COR-L47 (cell line): Measurements from ENCODE around the gene ZDHHC14.

Experiments
- DNase-seq: peaks from one replicate; lab custom pipeline; 2025; lab: John Stamatoyannopoulos, UW

Gene ZDHHC14

DNA sequence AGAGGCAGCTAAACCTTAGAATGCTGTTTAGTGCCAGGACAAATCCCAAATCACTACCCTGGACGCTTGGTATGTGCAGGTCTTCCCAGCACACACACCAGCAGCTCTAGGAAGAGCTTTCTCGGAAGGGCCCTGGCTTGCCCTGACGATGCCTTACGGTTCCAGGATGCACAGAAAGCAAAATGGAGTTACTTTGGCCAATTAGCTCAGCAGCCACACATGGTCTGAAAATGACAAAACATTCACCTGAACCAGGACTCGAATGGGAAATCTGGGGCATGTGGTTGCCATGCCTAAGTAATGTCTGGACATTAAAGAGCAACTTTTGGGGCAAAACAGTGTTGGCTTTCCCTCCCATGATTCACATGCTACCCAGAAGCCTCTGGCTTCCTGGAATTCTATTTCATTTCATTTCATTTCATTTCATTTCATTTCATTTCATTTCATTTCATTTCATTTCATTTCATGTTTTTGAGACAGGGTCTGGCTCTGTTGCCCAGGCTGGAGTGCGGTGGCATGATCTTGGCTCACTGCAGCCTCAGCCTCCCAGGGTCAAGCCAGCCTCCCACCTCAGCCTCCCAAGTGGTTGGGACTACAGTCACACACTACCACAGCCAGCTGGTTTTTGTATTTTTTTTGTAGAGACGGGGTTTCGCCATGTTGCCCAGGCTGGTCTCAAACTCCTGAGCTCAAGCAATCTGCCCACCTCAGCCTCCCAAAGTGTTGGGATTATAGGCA, 153.3 kb downstream of the ZDHHC14 start:
- no peak for DNase-seq

- no peak for DNase-seq
These were observed 154.0 kb downstream of the ZDHHC14 start for GRCh38 chr6:157534977-157535339.

- no peak for DNase-seq
These were observed 154.6 kb downstream of the ZDHHC14 start for GRCh38 chr6:157535340-157536222.

- no peak for DNase-seq
These were observed 155.2 kb downstream of the ZDHHC14 start for GRCh38 chr6:157536223-157536545.

DNA sequence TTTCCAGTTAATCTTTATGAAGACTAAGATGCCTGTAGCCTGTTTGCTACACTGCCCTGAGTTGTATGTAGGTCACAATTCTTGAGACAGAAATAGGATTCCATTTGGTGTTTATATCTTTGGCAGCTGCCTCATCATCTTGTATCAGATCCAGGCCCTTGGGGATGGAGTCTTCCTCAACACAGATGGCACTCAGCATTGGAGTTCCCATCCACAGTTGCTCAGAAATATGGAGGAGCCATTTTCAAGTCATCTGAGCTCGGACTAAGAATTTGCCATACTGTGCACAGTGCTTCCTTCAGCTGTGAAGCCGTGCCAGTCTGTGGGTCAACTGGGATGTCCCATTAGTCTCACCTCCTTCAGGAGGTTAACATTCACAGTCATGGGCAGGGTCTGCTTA, 156.6 kb downstream of the ZDHHC14 start:
- DNase-seq = no peak

DNA sequence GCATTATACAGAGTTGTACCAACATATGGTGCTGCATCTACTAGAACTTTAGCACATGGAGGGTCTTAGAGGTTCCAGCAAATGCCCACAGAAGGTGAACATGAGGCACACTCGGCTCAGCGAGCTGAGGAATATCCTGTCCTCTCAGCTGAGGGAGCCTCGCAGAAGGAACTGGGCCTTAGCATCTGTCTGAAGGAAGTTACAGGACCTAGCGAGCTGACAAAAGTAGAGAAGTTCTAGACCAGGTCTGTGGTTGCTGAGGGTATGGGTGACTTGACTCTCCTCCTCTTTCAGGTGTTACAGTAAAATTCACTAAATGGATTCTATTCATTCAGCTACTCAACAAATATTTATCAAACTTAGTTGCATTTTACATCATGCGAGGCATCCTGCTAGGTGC, 157.2 kb downstream of the ZDHHC14 start:
- DNase-seq = no peak

DNA sequence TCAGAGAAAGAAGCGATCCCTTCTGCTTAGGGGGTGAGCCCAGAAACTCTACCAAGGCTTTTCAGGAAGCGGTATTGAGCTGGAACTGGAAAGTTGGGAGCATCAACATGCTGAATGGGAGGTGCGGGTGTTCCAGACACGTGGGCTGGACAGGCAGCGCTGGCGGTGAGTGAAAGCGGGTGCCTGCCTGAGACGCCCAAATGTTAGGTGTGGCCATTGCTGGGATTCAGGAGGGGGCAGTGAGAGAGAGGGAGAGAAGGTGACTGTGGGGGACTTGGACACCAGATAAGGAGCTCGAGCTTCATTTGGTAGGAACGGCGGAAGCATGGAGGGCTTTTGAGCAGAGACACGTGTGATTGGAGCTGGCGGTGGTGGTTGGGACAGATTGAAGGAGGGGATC, 157.7 kb downstream of the ZDHHC14 start:
- no peak for DNase-seq

- no peak for DNase-seq
These were observed 158.4 kb downstream of the ZDHHC14 start for GRCh38 chr6:157539421-157539822.

DNA sequence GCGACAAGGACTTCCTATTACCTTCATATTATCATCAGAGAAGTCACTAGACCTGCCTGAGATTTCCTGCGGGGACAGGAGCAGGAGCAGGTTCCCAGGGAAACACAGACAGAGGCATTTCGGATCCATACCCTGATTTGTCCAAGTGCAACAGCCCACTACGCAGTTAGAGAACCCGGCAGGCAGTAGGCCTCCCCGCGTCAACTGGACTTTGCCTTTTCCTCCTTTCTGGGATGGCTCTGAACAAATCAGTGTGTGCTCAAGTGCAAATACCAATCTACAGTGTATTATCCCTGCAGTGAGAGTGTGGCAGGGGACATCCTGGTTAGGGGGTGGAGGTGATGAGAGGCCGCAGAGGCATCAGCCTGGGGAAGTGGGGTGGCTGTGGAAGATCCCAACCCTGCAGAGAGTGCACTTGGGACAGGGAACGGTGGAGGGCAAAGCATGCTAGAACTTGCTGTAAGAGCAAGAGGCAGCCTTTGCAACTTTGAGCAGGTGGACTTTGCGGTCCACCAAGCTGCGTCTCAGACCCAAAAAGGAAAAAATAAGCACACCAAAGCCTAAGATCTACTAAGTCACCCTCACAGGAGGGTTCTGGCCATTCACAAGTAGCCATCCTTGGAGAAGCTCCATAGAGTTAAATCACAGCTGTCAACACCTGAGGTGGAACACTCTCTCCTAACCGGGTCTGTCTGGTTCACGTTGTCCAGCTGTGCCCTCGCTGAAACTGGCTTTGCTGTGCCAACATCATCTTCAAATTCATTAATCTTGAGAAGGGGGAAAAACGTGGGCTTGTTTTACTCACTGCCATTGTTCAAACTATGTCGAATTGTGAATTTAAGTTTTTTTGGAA, 159.1 kb downstream of the ZDHHC14 start:
- DNase-seq = no peak

DNA sequence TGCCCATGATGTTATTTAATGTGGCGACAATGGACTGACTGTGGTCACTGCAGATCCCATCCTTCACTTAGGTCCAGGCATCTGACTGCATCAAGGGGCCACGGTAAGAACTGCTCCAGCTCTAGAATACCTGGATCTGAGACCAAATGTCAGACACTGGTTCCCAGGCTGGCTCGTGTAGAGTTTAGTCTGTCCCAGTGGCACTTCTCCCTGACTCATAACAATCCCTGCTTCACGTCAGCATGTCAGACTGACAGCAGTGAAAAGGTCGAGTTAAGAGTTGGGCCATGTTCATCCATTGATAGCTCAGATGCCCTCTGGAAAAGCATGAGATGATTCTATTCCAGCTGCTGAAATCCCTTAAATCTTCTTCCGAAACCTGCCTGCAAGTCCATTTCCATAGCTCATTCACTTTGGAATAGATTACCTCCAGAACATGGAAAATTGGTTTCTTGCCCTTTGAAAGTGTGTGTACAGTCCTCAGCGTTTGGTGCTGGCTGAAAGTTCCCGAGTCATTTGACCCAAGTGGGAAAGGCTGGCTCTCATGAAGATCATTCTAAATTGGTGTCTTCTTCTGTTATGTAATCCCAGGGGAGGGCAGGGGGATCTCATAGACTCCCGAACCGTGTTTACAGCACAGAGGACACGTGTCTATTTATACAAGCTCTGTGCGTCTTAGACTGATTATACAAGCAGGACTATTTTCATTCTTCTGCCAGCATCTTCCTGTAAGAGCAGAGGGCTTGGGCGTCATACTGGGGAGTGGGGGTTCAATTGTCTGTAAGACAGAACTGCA, 160.8 kb downstream of the ZDHHC14 start:
- no peak for DNase-seq

DNA sequence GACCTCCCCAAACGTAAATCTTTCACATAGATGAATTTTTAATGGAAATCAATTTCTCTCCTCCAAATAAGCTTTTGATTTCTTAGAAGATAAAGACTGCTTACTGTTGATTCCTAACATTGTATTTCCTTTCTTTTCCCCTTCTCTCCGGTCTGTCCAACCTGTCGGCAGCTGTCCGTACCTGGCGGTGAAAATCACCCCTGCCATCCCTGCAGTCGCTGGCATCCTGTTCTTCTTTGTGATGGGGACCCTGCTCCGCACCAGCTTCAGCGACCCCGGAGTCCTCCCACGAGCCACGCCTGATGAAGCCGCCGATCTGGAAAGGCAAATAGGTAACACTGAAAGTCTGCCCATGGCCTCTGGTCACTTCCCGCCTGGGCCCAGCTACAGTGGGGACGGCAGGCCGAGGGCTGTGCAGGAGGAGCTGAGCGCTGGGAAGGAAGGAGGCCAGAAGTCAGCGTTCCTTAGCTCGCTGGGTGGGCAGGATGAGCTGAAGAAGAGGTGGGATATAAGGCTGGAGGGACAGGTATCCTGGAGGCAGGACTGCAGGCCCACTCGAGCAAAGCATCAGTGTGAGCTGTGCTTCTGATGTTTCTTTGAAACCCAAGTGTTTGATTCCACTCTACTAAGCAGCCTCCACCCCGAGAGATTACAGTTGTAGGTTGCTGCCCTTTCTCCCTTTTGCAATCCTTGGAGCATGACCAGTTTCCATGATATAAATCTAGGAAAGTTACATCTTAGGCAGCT, 161.6 kb downstream of the ZDHHC14 start:
- DNase-seq = no peak

DNA sequence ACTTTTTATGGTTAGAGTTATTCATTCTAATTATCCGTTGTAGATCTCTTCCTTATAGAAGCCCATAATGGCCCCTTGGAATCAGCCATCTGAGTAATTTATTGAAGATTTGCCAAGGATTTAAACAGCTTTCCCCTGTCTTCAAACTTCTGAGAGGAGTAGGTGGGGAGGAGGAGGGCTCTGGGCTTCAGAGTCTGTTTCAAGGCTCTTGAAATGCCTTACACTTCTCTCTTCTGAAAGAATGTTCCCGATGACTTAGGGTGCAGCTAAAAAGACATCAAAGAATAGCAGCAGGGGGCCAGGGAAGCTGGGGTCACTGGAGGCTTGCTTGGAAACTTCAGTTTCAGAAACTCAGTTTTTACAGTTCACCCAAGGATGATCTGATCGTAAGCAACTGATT, 165.3 kb downstream of the ZDHHC14 start:
- DNase-seq = no peak

GRCh38 chr6:157547112-157547511, 166.1 kb downstream of the ZDHHC14 start:
- no peak for DNase-seq

DNA sequence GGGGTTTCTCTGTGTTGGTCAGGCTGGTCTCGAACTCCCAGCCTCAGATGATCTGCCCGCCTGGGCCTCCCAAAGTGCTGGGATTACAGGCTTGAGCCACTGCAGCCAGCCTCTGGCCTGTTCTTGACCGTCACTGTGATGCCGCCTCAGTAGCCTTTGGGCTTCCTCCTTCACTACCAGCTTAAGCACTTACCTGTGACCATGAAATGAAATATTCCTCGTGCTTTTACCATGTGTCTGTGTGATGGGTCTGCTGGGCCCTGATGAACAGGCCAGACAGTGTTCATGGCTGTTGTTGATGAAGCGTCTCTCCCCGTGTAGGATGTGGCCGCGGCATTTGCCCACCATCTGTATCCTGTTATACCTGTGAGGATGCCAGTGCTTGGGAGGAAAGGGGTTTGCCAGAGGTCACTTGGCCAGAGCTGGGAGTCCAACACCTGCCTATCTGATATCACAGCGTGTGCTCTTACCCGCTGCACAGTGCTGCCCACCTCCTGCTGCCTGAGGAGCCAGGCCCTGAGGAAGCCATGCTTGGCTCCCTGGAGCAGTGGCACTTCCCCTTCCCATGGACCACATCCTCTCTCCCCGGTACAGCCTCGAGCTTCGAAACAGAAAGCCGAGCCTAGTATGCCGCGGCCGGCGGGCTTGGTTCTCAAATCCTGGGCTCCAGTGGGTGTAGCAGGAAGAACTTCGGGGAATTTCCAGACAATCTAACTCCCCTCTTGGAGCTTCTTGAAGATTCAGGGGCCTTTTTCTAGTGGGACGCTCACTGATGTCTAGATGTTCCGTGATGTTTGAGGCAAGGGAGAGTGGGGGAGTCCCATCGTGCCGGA, 167.9 kb downstream of the ZDHHC14 start:
- DNase-seq = no peak

- no peak for DNase-seq
These were observed 168.4 kb downstream of the ZDHHC14 start for GRCh38 chr6:157549468-157549745.

- no peak for DNase-seq
These were observed 169.4 kb downstream of the ZDHHC14 start for GRCh38 chr6:157550114-157550989.

DNA sequence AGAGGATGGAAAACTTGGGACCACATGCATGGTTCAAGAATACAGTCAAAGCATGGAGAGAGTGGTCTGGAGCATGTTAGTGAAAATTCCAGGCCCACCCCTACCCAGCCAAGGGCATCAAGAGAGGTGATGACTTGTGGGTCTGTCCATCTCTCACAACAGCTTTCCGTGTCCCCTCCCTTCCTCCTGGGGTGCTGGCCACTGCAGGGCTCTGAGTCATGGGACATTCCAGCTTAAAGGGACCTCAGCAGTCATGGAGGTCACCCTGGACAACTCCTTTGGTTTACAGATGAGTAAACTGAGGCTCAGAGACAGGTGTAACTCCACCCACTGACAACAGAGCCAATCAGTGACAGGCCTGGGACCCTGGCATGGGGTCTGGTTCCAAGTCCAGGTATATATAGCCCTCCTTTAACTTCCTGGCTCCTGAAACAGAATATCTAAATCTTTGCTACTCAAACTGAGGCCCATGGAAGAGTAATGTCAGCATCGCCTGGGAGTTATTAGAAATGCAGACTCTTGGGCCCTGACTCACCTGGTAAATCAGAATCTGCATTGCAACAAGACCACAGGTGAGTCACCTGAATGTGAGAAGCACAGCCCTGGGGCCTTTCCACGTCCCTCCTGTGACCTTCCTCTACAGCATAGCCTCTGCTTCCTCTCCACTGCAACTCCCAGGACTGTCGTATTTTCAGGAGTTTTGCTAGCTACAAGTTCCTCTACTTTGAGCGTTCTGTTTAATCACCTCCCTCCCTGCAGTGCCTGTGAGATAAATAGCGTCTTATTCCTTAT, 170.2 kb downstream of the ZDHHC14 start:
- DNase-seq = no peak

DNA sequence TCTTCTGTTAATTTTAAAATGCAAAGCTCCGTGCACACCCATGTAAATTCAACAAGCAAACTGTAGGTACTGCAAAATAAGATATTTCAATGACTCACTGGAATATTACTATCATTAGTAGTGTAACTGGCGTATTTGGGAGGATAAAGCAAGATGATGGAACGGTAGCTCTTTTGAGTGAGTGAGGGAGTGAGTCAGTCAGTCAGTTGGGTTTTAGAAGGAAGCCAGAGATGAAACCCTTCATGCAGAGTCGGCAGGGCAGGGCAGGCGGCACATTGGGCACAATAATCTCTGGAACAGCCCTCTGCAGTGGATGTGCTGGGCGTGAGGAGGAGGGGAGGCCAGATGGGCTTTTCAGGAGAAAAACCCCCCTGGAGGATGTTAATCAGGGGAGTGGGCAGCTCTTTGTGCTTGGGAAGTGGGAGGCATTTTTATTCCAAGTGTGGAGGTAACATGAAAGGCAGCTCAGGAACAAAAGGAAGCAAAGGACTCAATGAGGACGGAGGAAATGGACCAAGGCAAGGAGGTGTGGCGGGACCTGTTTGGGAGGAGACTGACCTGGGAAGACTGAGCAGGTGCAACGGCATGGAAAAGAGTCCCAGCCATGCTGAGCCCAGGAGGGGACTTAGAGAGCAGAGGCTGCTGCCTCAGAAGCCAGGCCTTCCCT, 171.2 kb downstream of the ZDHHC14 start:
- no peak for DNase-seq
